ENCODE results near the gene AGPAT2.

Gene AGPAT2

GRCh38 chr9:136723989-136724388 lies 36.7 kb upstream of the AGPAT2 start:
- TF ChIP-seq GATA3 (IDR thresholded peaks at IDR 0.05; ENCODE audit: low read depth, low read length) (no peak), GATA2 (IDR thresholded peaks at IDR 0.05; ENCODE audit: low read depth, low read length) (no peak)

GRCh38 chr9:136723362-136723976 lies 36.2 kb upstream of the AGPAT2 start:
- no peak for TF ChIP-seq GATA2 (IDR thresholded peaks at IDR 0.05; ENCODE audit: low read depth, low read length)
- no peak for TF ChIP-seq GATA3 (IDR thresholded peaks at IDR 0.05; ENCODE audit: low read depth, low read length)

GRCh38 chr9:136722969-136723356 lies 35.7 kb upstream of the AGPAT2 start:
- TF ChIP-seq GATA2 (IDR thresholded peaks at IDR 0.05; ENCODE audit: low read depth, low read length) (no peak), GATA3 (IDR thresholded peaks at IDR 0.05; ENCODE audit: low read depth, low read length) (no peak)

GRCh38 chr9:136722093-136722968 lies 35.1 kb upstream of the AGPAT2 start:
- no peak for TF ChIP-seq GATA2 (IDR thresholded peaks at IDR 0.05; ENCODE audit: low read depth, low read length)
- no peak for TF ChIP-seq GATA3 (IDR thresholded peaks at IDR 0.05; ENCODE audit: low read depth, low read length)

- no peak for TF ChIP-seq GATA3 (IDR thresholded peaks at IDR 0.05; ENCODE audit: low read depth, low read length)
- no peak for TF ChIP-seq GATA2 (IDR thresholded peaks at IDR 0.05; ENCODE audit: low read depth, low read length)
These were observed 34.3 kb upstream of the AGPAT2 start for GRCh38 chr9:136721339-136722092.

- TF ChIP-seq GATA2 (IDR thresholded peaks at IDR 0.05; ENCODE audit: low read depth, low read length) = no peak
- TF ChIP-seq GATA3 (IDR thresholded peaks at IDR 0.05; ENCODE audit: low read depth, low read length) = no peak
These were observed 33.7 kb upstream of the AGPAT2 start for GRCh38 chr9:136720898-136721338.

- TF ChIP-seq GATA2 (IDR thresholded peaks at IDR 0.05; ENCODE audit: low read depth, low read length) (no peak), GATA3 (IDR thresholded peaks at IDR 0.05; ENCODE audit: low read depth, low read length) (no peak)
These were observed 33.1 kb upstream of the AGPAT2 start for GRCh38 chr9:136720251-136720897.

- no peak for TF ChIP-seq GATA2 (IDR thresholded peaks at IDR 0.05; ENCODE audit: low read depth, low read length)
- TF ChIP-seq GATA3 (IDR thresholded peaks at IDR 0.05; ENCODE audit: low read depth, low read length) = no peak
These were observed 32.1 kb upstream of the AGPAT2 start for GRCh38 chr9:136719195-136719880.

- no peak for TF ChIP-seq GATA3 (IDR thresholded peaks at IDR 0.05; ENCODE audit: low read depth, low read length)
These were observed 31.3 kb upstream of the AGPAT2 start for GRCh38 chr9:136718345-136719194.

GRCh38 chr9:136717399-136717798 lies 30.1 kb upstream of the AGPAT2 start:
- TF ChIP-seq GATA2 (IDR thresholded peaks at IDR 0.05; ENCODE audit: low read depth, low read length) = no peak
- no peak for TF ChIP-seq GATA3 (IDR thresholded peaks at IDR 0.05; ENCODE audit: low read depth, low read length)

GRCh38 chr9:136714893-136715274 lies 27.6 kb upstream of the AGPAT2 start:
- TF ChIP-seq GATA2 (IDR thresholded peaks at IDR 0.05; ENCODE audit: low read depth, low read length) (no peak), GATA3 (IDR thresholded peaks at IDR 0.05; ENCODE audit: low read depth, low read length) (no peak)

GRCh38 chr9:136714096-136714892 lies 27.0 kb upstream of the AGPAT2 start:
- TF ChIP-seq GATA2 (IDR thresholded peaks at IDR 0.05; ENCODE audit: low read depth, low read length) = no peak
- TF ChIP-seq GATA3 (IDR thresholded peaks at IDR 0.05; ENCODE audit: low read depth, low read length) = no peak

Data from SH-SY5Y (cell line).